ENCODE results near the gene ENAM.
A peak's percentile ranks its signal among the peaks of the same experiment; 100 is the strongest.
"Not testable (repeated sequence)": the region's sequence is repeated elsewhere in the genome, so short reads cannot be mapped to it uniquely, and the experiment has no call there.

The ENAM gene

GRCh38 chr4:70682142-70682541 is 53.6 kb downstream of the ENAM start:
- not testable (repeated sequence) for DNase-seq

GRCh38 chr4:70687392-70687791 is 58.8 kb downstream of the ENAM start:
- no peak for DNase-seq

GRCh38 chr4:70687821-70688794 is 59.6 kb downstream of the ENAM start, which contains the start of gene UTP3:
Gene UTP3, plus strand, starts transcription at chr4:70688532. Its CDS starts 146 bp downstream, at chr4:70688678.
- DNase-seq, result peak; percentile 99

- DNase-seq, result no peak
Observed at GRCh38 chr4:70688795-70689231, 60.3 kb downstream of the ENAM start.

- no peak for DNase-seq
Observed at GRCh38 chr4:70691661-70692060, 63.1 kb downstream of the ENAM start.

- not testable (repeated sequence) for DNase-seq
Observed at GRCh38 chr4:70694633-70695032, 66.1 kb downstream of the ENAM start.
